ENCODE data around the gene TTI1. TPM values are rescaled to one million over a fixed set of nuclear protein-coding genes. Genes with fewer than 3 reads are reported as not detected.
A peak's percentile ranks its signal among the peaks of the same experiment; 100 is the strongest.
"Not testable (repeated sequence)": the region's sequence is repeated elsewhere in the genome, so short reads cannot be mapped to it uniquely, and the experiment has no call there.

The TTI1 gene
- total RNA-seq, 1 experiment from 2014 or later: 37.4 TPM

- H4K91ac ChIP-seq (ENCODE audit: insufficient read length, low read depth, low read length): no peak overlapping the region
- H3K4me1 Mint-ChIP-seq: no peaks in the 10 kb centered on the region; a peak in 1 of 4 replicates
- TF ChIP-seq, protein P1, sequence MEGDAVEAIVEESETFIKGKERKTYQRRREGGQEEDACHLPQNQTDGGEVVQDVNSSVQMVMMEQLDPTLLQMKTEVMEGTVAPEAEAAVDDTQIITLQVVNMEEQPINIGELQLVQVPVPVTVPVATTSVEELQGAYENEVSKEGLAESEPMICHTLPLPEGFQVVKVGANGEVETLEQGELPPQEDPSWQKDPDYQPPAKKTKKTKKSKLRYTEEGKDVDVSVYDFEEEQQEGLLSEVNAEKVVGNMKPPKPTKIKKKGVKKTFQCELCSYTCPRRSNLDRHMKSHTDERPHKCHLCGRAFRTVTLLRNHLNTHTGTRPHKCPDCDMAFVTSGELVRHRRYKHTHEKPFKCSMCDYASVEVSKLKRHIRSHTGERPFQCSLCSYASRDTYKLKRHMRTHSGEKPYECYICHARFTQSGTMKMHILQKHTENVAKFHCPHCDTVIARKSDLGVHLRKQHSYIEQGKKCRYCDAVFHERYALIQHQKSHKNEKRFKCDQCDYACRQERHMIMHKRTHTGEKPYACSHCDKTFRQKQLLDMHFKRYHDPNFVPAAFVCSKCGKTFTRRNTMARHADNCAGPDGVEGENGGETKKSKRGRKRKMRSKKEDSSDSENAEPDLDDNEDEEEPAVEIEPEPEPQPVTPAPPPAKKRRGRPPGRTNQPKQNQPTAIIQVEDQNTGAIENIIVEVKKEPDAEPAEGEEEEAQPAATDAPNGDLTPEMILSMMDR (conservative IDR thresholded peaks at IDR 0.05): no peak
- H3K9ac ChIP-seq (ENCODE audit: extremely low read depth, insufficient read length, low read length): no peak overlapping the region
- no peak overlapping the region for H3K4me3 Mint-ChIP-seq
- H3K27me3 Mint-ChIP-seq (ENCODE audit: low read depth): no peaks in the 10 kb centered on the region
- no CpG with 5 or more reads among the region's 5 CpGs for WGBS (ENCODE audit: extremely low coverage, insufficient read length, low lambda C conversion rate)
- no peak overlapping the region for H3K56ac ChIP-seq (ENCODE audit: insufficient read length, low read depth, low read length)
- no peak overlapping the region for H3K14ac ChIP-seq (ENCODE audit: insufficient read depth, low read length)
- H3T11ph ChIP-seq (ENCODE audit: low read length): no peak overlapping the region
- H2AFZ ChIP-seq (ENCODE audit: low read length): no peak overlapping the region
- H3K4me2 ChIP-seq (ENCODE audit: insufficient read depth, insufficient read length, low read length): no peak overlapping the region
- H2BK120ac ChIP-seq (ENCODE audit: low read depth, low read length, poor library complexity, severe bottlenecking): no peak overlapping the region
- H3K23me2 ChIP-seq (ENCODE audit: insufficient read length, low read depth, low read length, poor library complexity, severe bottlenecking): no peaks in the 10 kb centered on the region
- H2AK5ac ChIP-seq (ENCODE audit: insufficient read length, low read length): no peak overlapping the region
- peaks cover 3% of the 10 kb centered on the region for H3K79me1 ChIP-seq (ENCODE audit: insufficient read depth, low read depth, low read length, poor library complexity, severe bottlenecking)
- no peak overlapping the region for H2BK12ac ChIP-seq (ENCODE audit: insufficient read length, low read depth, low read length)
- H3K27me3 ChIP-seq (ENCODE audit: insufficient read depth, low read length): no peaks in the 10 kb centered on the region
- H3K79me2 ChIP-seq (ENCODE audit: insufficient read depth, low read length): no peaks in the 10 kb centered on the region
- H4K8ac ChIP-seq (replicated peaks; ENCODE audit: insufficient read length, low read depth, low read length): no peak overlapping the region
- no peaks in the 10 kb centered on the region for H4K20me1 ChIP-seq (ENCODE audit: control insufficient read depth, insufficient read depth, insufficient read length)
- no peak overlapping the region for H4K5ac ChIP-seq (ENCODE audit: insufficient read length, low read depth, low read length)
- H2BK20ac ChIP-seq (ENCODE audit: low read depth, low read length, poor library complexity, severe bottlenecking): no peak overlapping the region
- H2BK5ac ChIP-seq (ENCODE audit: insufficient read length, low read length): no peak overlapping the region
- no peak overlapping the region for H3K27ac Mint-ChIP-seq
- no peak overlapping the region for H3K4ac ChIP-seq (ENCODE audit: low read depth, low read length)
- H3K9me3 Mint-ChIP-seq: no peaks in the 10 kb centered on the region
- H2BK15ac ChIP-seq (ENCODE audit: low read depth, low read length): no peak overlapping the region
- peaks cover 21 to 53% (median 46%) of the 10 kb centered on the region in 3 experiments; a peak in 6 of 7 replicates for H3K36me3 Mint-ChIP-seq (ENCODE audit: insufficient read depth in 1 of 3, low read depth in 3 of 3)
- H3K23ac ChIP-seq (ENCODE audit: insufficient read length, low read depth, low read length): no peak overlapping the region
- H3K18ac ChIP-seq (ENCODE audit: insufficient read length, low read depth, low read length): no peak overlapping the region
- H3K27ac ChIP-seq (ENCODE audit: insufficient read length, low read depth, low read length): no peak overlapping the region
- DNase-seq: no peak
- H3K9me3 ChIP-seq (ENCODE audit: control insufficient read depth, low read depth, low read length): no peaks in the 10 kb centered on the region
- H3K4me1 ChIP-seq (ENCODE audit: insufficient read depth, low read length): no peaks in the 10 kb centered on the region
Observed at GRCh38 chr20:38011696-38012095, 21.6 kb downstream of the TTI1 start.

DNA sequence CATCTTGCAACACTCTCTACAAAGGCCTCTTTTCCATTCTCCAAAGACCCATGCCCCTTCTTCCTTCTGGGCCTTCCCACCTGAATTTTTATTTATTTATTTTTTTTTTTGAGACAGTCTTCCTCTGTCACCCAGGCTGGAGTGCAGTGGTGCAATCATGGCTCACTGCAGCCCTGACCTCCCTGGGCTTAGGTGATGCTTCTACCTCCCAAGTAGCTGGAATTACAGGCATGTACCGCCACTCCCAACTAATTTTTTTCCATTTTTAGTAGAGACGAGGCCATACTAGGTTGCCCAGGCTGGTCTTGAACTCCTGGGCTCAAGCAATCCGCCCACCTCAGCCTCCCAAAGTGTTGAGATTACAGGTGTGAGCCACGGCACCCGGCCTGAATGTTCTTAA is 23.8 kb downstream of the TTI1 start:
- not testable (repeated sequence) for H3K9ac ChIP-seq (ENCODE audit: extremely low read depth, insufficient read length, low read length); H3K23ac ChIP-seq (ENCODE audit: insufficient read length, low read depth, low read length); H3K27me3 ChIP-seq (ENCODE audit: insufficient read depth, low read length); H4K20me1 ChIP-seq (ENCODE audit: control insufficient read depth, insufficient read depth, insufficient read length); H2BK12ac ChIP-seq (ENCODE audit: insufficient read length, low read depth, low read length); H3K18ac ChIP-seq (ENCODE audit: insufficient read length, low read depth, low read length); H2BK20ac ChIP-seq (ENCODE audit: low read depth, low read length, poor library complexity, severe bottlenecking); H2BK5ac ChIP-seq (ENCODE audit: insufficient read length, low read length); H2BK15ac ChIP-seq (ENCODE audit: low read depth, low read length); H3K56ac ChIP-seq (ENCODE audit: insufficient read length, low read depth, low read length); H3K14ac ChIP-seq (ENCODE audit: insufficient read depth, low read length); H3K27ac ChIP-seq (ENCODE audit: insufficient read length, low read depth, low read length); H3K4ac ChIP-seq (ENCODE audit: low read depth, low read length); H2AK5ac ChIP-seq (ENCODE audit: insufficient read length, low read length); H2AFZ ChIP-seq (ENCODE audit: low read length); DNase-seq; H3K4me3 Mint-ChIP-seq; H3T11ph ChIP-seq (ENCODE audit: low read length); H4K8ac ChIP-seq (replicated peaks; ENCODE audit: insufficient read length, low read depth, low read length); H3K9me3 Mint-ChIP-seq; H4K5ac ChIP-seq (ENCODE audit: insufficient read length, low read depth, low read length); H3K27me3 Mint-ChIP-seq (ENCODE audit: low read depth); H4K91ac ChIP-seq (ENCODE audit: insufficient read length, low read depth, low read length); H3K9me3 ChIP-seq (ENCODE audit: control insufficient read depth, low read depth, low read length); H3K4me1 ChIP-seq (ENCODE audit: insufficient read depth, low read length); H2BK120ac ChIP-seq (ENCODE audit: low read depth, low read length, poor library complexity, severe bottlenecking); H3K79me2 ChIP-seq (ENCODE audit: insufficient read depth, low read length); H3K4me1 Mint-ChIP-seq; H3K23me2 ChIP-seq (ENCODE audit: insufficient read length, low read depth, low read length, poor library complexity, severe bottlenecking); H3K79me1 ChIP-seq (ENCODE audit: insufficient read depth, low read depth, low read length, poor library complexity, severe bottlenecking); H3K4me2 ChIP-seq (ENCODE audit: insufficient read depth, insufficient read length, low read length)
- H3K27ac Mint-ChIP-seq: 0 out of 7 replicates have a peak overlapping the region, but pooled peaks of 1 of the 3 experiments have one; percentile 3
- H3K36me3 Mint-ChIP-seq (ENCODE audit: insufficient read depth in 1 of 3, low read depth in 3 of 3): peaks cover 21 to 41% (median 35%) of the 10 kb centered on the region in 3 experiments; a peak in 6 of 7 replicates
- no CpG with 5 or more reads among the region's 5 CpGs for WGBS (ENCODE audit: extremely low coverage, insufficient read length, low lambda C conversion rate)

Data from H9 (cell line).